Keratinocyte (primary cell): Measurements from ENCODE around the gene HELZ2. TPM values are rescaled to one million over a fixed set of nuclear protein-coding genes. Genes with fewer than 3 reads are reported as not detected.

Source experiments
- DNase-seq: peaks from one replicate; pipeline ENCODE4 v3.0.0-alpha.2; 2011; ENCODE audit warnings: low read depth, missing footprints, low spot score
- FAIRE-seq: peaks from 2 replicates; lab custom pipeline; 2011; peaks lifted over from hg19 to GRCh38; lab: Jason Lieb, UNC
- H2AFZ ChIP-seq: 2 replicates; pipeline ENCODE4 v1.6.0; 2012; ENCODE audit warnings: low read length, control low read depth, inconsistent platforms; ENCODE audit not compliant: control insufficient read depth
- H3K27ac ChIP-seq: 2 replicates; pipeline ENCODE4 v1.5.1; 2011; ENCODE audit warnings: low read length; ENCODE audit not compliant: control insufficient read depth, insufficient read depth
- H3K27me3 ChIP-seq: 3 replicates; pipeline ENCODE4 v1.6.0; 2011; ENCODE audit warnings: low read length; ENCODE audit not compliant: control insufficient read depth, insufficient read depth; ENCODE audit errors: extremely low read depth
- H3K36me3 ChIP-seq, 2 experiments: 2 replicates in 1 of 2; 3 replicates in 1 of 2; pipeline ENCODE4 v1.5.1; 2011; ENCODE audit warnings: low read length in 2 of 2, mild to moderate bottlenecking in 1 of 2; ENCODE audit not compliant: control insufficient read depth in 2 of 2, insufficient read depth in 2 of 2; ENCODE audit errors: extremely low read depth in 1 of 2
- H3K4me1 ChIP-seq: 3 replicates; pipeline ENCODE4 v1.5.1; 2011; ENCODE audit warnings: low read length; ENCODE audit not compliant: control insufficient read depth, insufficient read depth; ENCODE audit errors: extremely low read depth
- H3K4me2 ChIP-seq: 3 replicates; pipeline ENCODE4 v1.6.0; 2011; ENCODE audit warnings: low read depth, low read length; ENCODE audit not compliant: control insufficient read depth, insufficient read depth; ENCODE audit errors: extremely low read depth
- H3K4me3 ChIP-seq, 3 experiments: fragments of 200-600 bp in 1 of 3; sonication (generic) in 1 of 3; 2 replicates in 2 of 3; 3 replicates in 1 of 3; pipeline ENCODE4 v1.5.1; 2011 to 2016; ENCODE audit warnings: low read length in 3 of 3, mild to moderate bottlenecking in 3 of 3, control low read depth in 2 of 3, inconsistent platforms in 1 of 3, low read depth in 1 of 3, mixed read lengths in 1 of 3, mixed run types in 1 of 3, moderate library complexity in 1 of 3; ENCODE audit not compliant: control insufficient read depth in 2 of 3, insufficient read depth in 2 of 3; ENCODE audit errors: extremely low read depth in 1 of 3
- H3K79me2 ChIP-seq: 2 replicates; pipeline ENCODE4 v1.6.0; 2012; ENCODE audit warnings: low read length; ENCODE audit not compliant: control insufficient read depth, insufficient read depth
- H3K9ac ChIP-seq: 3 replicates; pipeline ENCODE4 v1.6.0; 2011; ENCODE audit warnings: low read length; ENCODE audit not compliant: control insufficient read depth, insufficient read depth; ENCODE audit errors: extremely low read depth
- H3K9me1 ChIP-seq: 3 replicates; pipeline ENCODE4 v1.6.0; 2011; ENCODE audit warnings: low read length; ENCODE audit not compliant: control insufficient read depth, insufficient read depth; ENCODE audit errors: extremely low read depth
- H3K9me3 ChIP-seq: 2 replicates; pipeline ENCODE4 v1.5.1; 2012; ENCODE audit warnings: low read depth, low read length; ENCODE audit not compliant: control insufficient read depth
- H4K20me1 ChIP-seq: 3 replicates; pipeline ENCODE4 v1.6.0; 2011; ENCODE audit warnings: low read length; ENCODE audit not compliant: control insufficient read depth, insufficient read depth; ENCODE audit errors: extremely low read depth
- EZH2 ChIP-seq: IDR thresholded peaks from one replicate; pipeline ENCODE4 v1.6.1; 2012; ENCODE audit warnings: inconsistent platforms, mild to moderate bottlenecking, low read length, moderate library complexity
- dilution Hi-C: fragments of 300-500 bp; cut with MboI; formaldehyde crosslinking; loops from one replicate; pipeline ENCODE4 v1.7.0; 2020; ENCODE audit warnings: low sequenced_read_pairs; ENCODE audit not compliant: extremely low pct_ligation_motif_present
- polyA plus RNA-seq, 5 experiments: library from polyadenylated mRNA; depleted of rRNA in 3 of 5; stranded (reverse) in 3 of 5; stranded (forward) in 1 of 5; unstranded in 1 of 5; fragments of >200 nt; gene quantifications; 1 replicate in 1 of 5; 2 replicates in 3 of 5; 3 replicates in 1 of 5; pipeline versions ENCODE4 v1.2.1 to v1.2.3, GENCODE V29; 2011 to 2012; ENCODE audit warnings: missing spikeins in 2 of 5, low read depth in 1 of 5, low replicate concordance in 1 of 5
- TF ChIP-seq, protein P1 (sequence below), 3 experiments: IDR thresholded peaks in 1 of 3; conservative IDR thresholded peaks in 1 of 3; optimal IDR thresholded peaks in 1 of 3; 2 replicates in 2 of 3; 3 replicates in 1 of 3; pipeline versions ENCODE3 to v1.5.1; 2011; ENCODE audit warnings: low read length in 3 of 3, mild to moderate bottlenecking in 3 of 3, moderate library complexity in 2 of 3, control low read depth in 1 of 3, inconsistent platforms in 1 of 3; ENCODE audit not compliant: insufficient read depth in 2 of 3; ENCODE audit errors: extremely low read depth in 1 of 3

HELZ2 gene
- polyA plus RNA-seq, 1 donor (not counting 4 experiments of a cell fraction or from before 2014, with no cell fraction given): 14.8 TPM

GRCh38 chr20:63549019-63549418, 25.0 kb downstream of the HELZ2 start:
- no peak for FAIRE-seq
- Histone ChIP-seq H3K27me3 (peaks cover 3% of the 10 kb centered on the region), H2AFZ (no peak overlapping the region), H3K9me1 (no peaks in the 10 kb centered on the region), H4K20me1 (no peaks in the 10 kb centered on the region), H3K4me2 (no peak overlapping the region), H3K9me3 (no peaks in the 10 kb centered on the region), H3K4me1 (peaks cover 33% of the 10 kb centered on the region), H3K79me2 (no peaks in the 10 kb centered on the region), H3K9ac (no peak overlapping the region), H3K36me3 (no peaks in the 10 kb centered on the region), H3K27ac (no peak overlapping the region), H3K4me3 (no peak overlapping the region)
- no peak for DNase-seq
- dilution Hi-C loops: no loop called here
- TF ChIP-seq, protein P1, sequence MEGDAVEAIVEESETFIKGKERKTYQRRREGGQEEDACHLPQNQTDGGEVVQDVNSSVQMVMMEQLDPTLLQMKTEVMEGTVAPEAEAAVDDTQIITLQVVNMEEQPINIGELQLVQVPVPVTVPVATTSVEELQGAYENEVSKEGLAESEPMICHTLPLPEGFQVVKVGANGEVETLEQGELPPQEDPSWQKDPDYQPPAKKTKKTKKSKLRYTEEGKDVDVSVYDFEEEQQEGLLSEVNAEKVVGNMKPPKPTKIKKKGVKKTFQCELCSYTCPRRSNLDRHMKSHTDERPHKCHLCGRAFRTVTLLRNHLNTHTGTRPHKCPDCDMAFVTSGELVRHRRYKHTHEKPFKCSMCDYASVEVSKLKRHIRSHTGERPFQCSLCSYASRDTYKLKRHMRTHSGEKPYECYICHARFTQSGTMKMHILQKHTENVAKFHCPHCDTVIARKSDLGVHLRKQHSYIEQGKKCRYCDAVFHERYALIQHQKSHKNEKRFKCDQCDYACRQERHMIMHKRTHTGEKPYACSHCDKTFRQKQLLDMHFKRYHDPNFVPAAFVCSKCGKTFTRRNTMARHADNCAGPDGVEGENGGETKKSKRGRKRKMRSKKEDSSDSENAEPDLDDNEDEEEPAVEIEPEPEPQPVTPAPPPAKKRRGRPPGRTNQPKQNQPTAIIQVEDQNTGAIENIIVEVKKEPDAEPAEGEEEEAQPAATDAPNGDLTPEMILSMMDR (optimal IDR thresholded peaks at IDR 0.05 in 1 of 3, IDR thresholded peaks at IDR 0.05 in 1 of 3, conservative IDR thresholded peaks at IDR 0.05 in 1 of 3; ENCODE audit: extremely low read depth in 1 of 3, insufficient read depth in 2 of 3, low read length in 3 of 3): no peak
- TF ChIP-seq EZH2: no peak

DNA sequence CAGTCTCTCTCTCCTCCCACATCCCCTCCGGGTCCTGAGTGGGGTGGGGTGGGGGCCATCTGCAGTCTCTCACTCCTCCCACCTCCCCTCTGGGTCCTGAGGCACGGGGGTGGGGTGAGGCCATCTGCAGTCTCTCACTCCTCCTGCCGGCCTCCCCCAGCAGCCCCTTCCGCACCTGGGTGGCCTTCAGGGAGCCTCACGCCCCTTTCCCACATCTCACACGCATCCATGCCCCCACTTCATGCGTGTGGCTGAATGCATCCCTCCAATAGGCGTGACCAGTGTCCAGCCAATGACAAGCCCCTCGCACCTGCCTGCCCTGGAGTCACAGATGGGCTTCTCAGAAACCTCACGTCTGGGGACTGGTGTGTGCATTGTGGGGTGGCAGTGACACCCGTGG, 25.5 kb downstream of the HELZ2 start:
- no peak overlapping the region for H3K4me2 ChIP-seq
- no peak for DNase-seq
- H2AFZ ChIP-seq: no peak overlapping the region
- no peak overlapping the region for H3K9ac ChIP-seq
- TF ChIP-seq, protein P1 (optimal IDR thresholded peaks at IDR 0.05 in 1 of 3, IDR thresholded peaks at IDR 0.05 in 1 of 3, conservative IDR thresholded peaks at IDR 0.05 in 1 of 3; ENCODE audit: extremely low read depth in 1 of 3, insufficient read depth in 2 of 3, low read length in 3 of 3): no peak
- TF ChIP-seq EZH2: no peak
- no peaks in the 10 kb centered on the region for H3K36me3 ChIP-seq
- dilution Hi-C loops: no loop called here
- no peaks in the 10 kb centered on the region for H3K79me2 ChIP-seq
- no peak overlapping the region for H3K4me3 ChIP-seq
- no peaks in the 10 kb centered on the region for H3K9me1 ChIP-seq
- no peak overlapping the region for H3K27ac ChIP-seq
- no peaks in the 10 kb centered on the region for H4K20me1 ChIP-seq
- H3K27me3 ChIP-seq: peaks cover 3% of the 10 kb centered on the region
- no peak for FAIRE-seq
- H3K4me1 ChIP-seq: peaks cover 36% of the 10 kb centered on the region
- no peaks in the 10 kb centered on the region for H3K9me3 ChIP-seq
